Type B pancreatic cell (in vitro differentiated cells): ENCODE data around the gene WDR91. TPM values are rescaled to one million over a fixed set of nuclear protein-coding genes. Genes with fewer than 3 reads are reported as not detected.

Experiments used
- DNase-seq: peaks from one replicate; pipeline ENCODE4 v3.0.0; 2021; ENCODE audit warnings: mixed read lengths; ENCODE audit not compliant: unreplicated experiment; ENCODE audit errors: extremely low spot score
- H3K27ac Mint-ChIP-seq: 2 replicates; pipeline ENCODE4 v1.8.0; 2021; ENCODE audit warnings: mild to moderate bottlenecking, mixed read lengths
- H3K27me3 Mint-ChIP-seq: 2 replicates; pipeline ENCODE4 v1.8.0; 2021; ENCODE audit warnings: mixed read lengths
- H3K36me3 Mint-ChIP-seq: 2 replicates; pipeline ENCODE4 v1.8.0; 2021; ENCODE audit warnings: mixed read lengths
- H3K4me1 Mint-ChIP-seq: one replicate; pipeline ENCODE4 v1.8.0; 2021; ENCODE audit warnings: mixed read lengths; ENCODE audit not compliant: unreplicated experiment
- H3K4me3 Mint-ChIP-seq: 2 replicates; pipeline ENCODE4 v1.8.0; 2021; ENCODE audit warnings: mild to moderate bottlenecking, mixed read lengths
- H3K9me3 Mint-ChIP-seq: 2 replicates; pipeline ENCODE4 v1.8.0; 2021; ENCODE audit warnings: mixed read lengths
- CTCF ChIP-seq: fragments of 200-600 bp; sonication (generic); conservative IDR thresholded peaks from 2 replicates; pipeline ENCODE4 v1.5.0; 2021; ENCODE audit warnings: antibody characterized with exemption, mild to moderate bottlenecking
- total RNA-seq: library from RNA; stranded (reverse); gene quantifications from 2 replicates; pipeline ENCODE4 v1.2.1, GENCODE V29; 2021; ENCODE audit warnings: low replicate concordance

WDR91 gene
- total RNA-seq, 1 donor from 2014 or later = 25.8 TPM

GRCh38 chr7:135180122-135180521 is 31.2 kb downstream of the WDR91 start:
- Mint-ChIP-seq H3K9me3 (peaks cover 30% of the 10 kb centered on the region), H3K4me3 (no peak overlapping the region), H3K4me1 (no peaks in the 10 kb centered on the region), H3K27me3 (no peaks in the 10 kb centered on the region), H3K36me3 (peaks cover 36% of the 10 kb centered on the region), H3K27ac (no peak overlapping the region)
- no peak for TF ChIP-seq CTCF
- no peak for DNase-seq

- no peak overlapping the region for H3K27ac Mint-ChIP-seq
- H3K9me3 Mint-ChIP-seq = peaks cover 30% of the 10 kb centered on the region
- H3K36me3 Mint-ChIP-seq = peaks cover 36% of the 10 kb centered on the region
- no peak for DNase-seq
- no peaks in the 10 kb centered on the region for H3K4me1 Mint-ChIP-seq
- no peak overlapping the region for H3K4me3 Mint-ChIP-seq
- H3K27me3 Mint-ChIP-seq = no peaks in the 10 kb centered on the region
- no peak for TF ChIP-seq CTCF
These were observed 31.9 kb downstream of the WDR91 start for GRCh38 chr7:135179321-135179925.

- TF ChIP-seq CTCF = no peak
- Mint-ChIP-seq H3K4me3 (no peak overlapping the region), H3K4me1 (no peaks in the 10 kb centered on the region), H3K36me3 (peaks cover 31% of the 10 kb centered on the region), H3K27me3 (no peaks in the 10 kb centered on the region), H3K27ac (no peak overlapping the region), H3K9me3 (peaks cover 24% of the 10 kb centered on the region)
- DNase-seq = no peak
These were observed 33.0 kb downstream of the WDR91 start for GRCh38 chr7:135178364-135178763.

- peaks cover 19% of the 10 kb centered on the region for H3K9me3 Mint-ChIP-seq
- H3K4me1 Mint-ChIP-seq = no peaks in the 10 kb centered on the region
- no peak for DNase-seq
- H3K27ac Mint-ChIP-seq = peak overlapping the region; percentile 61
- H3K36me3 Mint-ChIP-seq = peaks cover 22% of the 10 kb centered on the region
- no peak overlapping the region for H3K4me3 Mint-ChIP-seq
- H3K27me3 Mint-ChIP-seq = no peaks in the 10 kb centered on the region
- no peak for TF ChIP-seq CTCF
These were observed 34.2 kb downstream of the WDR91 start for GRCh38 chr7:135177028-135177696.

GRCh38 chr7:135175931-135176330 is 35.4 kb downstream of the WDR91 start:
- no peak for DNase-seq
- Mint-ChIP-seq H3K27me3 (no peaks in the 10 kb centered on the region), H3K9me3 (peaks cover 11% of the 10 kb centered on the region), H3K4me3 (no peak overlapping the region), H3K27ac (no peak overlapping the region), H3K36me3 (peaks cover 13% of the 10 kb centered on the region), H3K4me1 (peaks cover 4% of the 10 kb centered on the region)
- no peak for TF ChIP-seq CTCF
